Endothelial cell (in vitro differentiated cells): Measurements from ENCODE around the gene GPC2. TPM values are rescaled to one million over a fixed set of nuclear protein-coding genes. Genes with fewer than 3 reads are reported as not detected.

Experiments used
- DNase-seq: peaks from one replicate; pipeline ENCODE4 v3.0.0; 2021; ENCODE audit warnings: low spot score
- H3K27ac Mint-ChIP-seq: one replicate; pipeline ENCODE4 v1.8.0; 2021; ENCODE audit warnings: mixed read lengths, inconsistent platforms; ENCODE audit not compliant: unreplicated experiment
- H3K27me3 Mint-ChIP-seq: one replicate; pipeline ENCODE4 v1.8.0; 2021; ENCODE audit warnings: mild to moderate bottlenecking, moderate library complexity, mixed read lengths, inconsistent platforms; ENCODE audit not compliant: unreplicated experiment
- H3K36me3 Mint-ChIP-seq: one replicate; pipeline ENCODE4 v1.8.0; 2021; ENCODE audit warnings: mild to moderate bottlenecking, low read depth, mixed read lengths, inconsistent platforms; ENCODE audit not compliant: unreplicated experiment
- H3K4me1 Mint-ChIP-seq: one replicate; pipeline ENCODE4 v1.8.0; 2021; ENCODE audit warnings: mild to moderate bottlenecking, mixed read lengths, inconsistent platforms; ENCODE audit not compliant: unreplicated experiment
- H3K4me3 Mint-ChIP-seq: one replicate; pipeline ENCODE4 v1.8.0; 2021; ENCODE audit warnings: mild to moderate bottlenecking, mixed read lengths, inconsistent platforms; ENCODE audit not compliant: unreplicated experiment
- H3K9me3 Mint-ChIP-seq: one replicate; pipeline ENCODE4 v1.8.0; 2021; ENCODE audit warnings: mixed read lengths, inconsistent platforms; ENCODE audit not compliant: unreplicated experiment
- CTCF ChIP-seq: fragments of 200-600 bp; sonication (generic); IDR thresholded peaks from one replicate; pipeline ENCODE4 v1.5.0; 2021; ENCODE audit warnings: antibody characterized with exemption; ENCODE audit not compliant: unreplicated experiment
- total RNA-seq: library from RNA; stranded (reverse); fragmentation: NEBNext Ultra II Directional; extraction: Animal tissue kit (Norgen Biotek cat#: 25700); gene quantifications from one replicate; pipeline ENCODE4 v1.2.1, GENCODE V29; 2021; ENCODE audit not compliant: unreplicated experiment

GPC2 gene
- total RNA-seq, 1 donor from 2014 or later = 27.2 TPM

- DNase-seq = no peak
- TF ChIP-seq CTCF = no peak
- Mint-ChIP-seq H3K4me3 (no peak overlapping the region), H3K9me3 (no peaks in the 10 kb centered on the region), H3K4me1 (peaks cover 7% of the 10 kb centered on the region), H3K27me3 (peaks cover 9% of the 10 kb centered on the region), H3K36me3 (peaks cover 6% of the 10 kb centered on the region), H3K27ac (no peak overlapping the region)
These were observed 33.6 kb upstream of the GPC2 start for GRCh38 chr7:100210805-100211204.

- Mint-ChIP-seq H3K9me3 (no peaks in the 10 kb centered on the region), H3K27me3 (peaks cover 9% of the 10 kb centered on the region), H3K27ac (no peak overlapping the region)
These were observed 32.3 kb upstream of the GPC2 start for GRCh38 chr7:100209493-100209892.

GRCh38 chr7:100208911-100209408 is 31.8 kb upstream of the GPC2 start:
- H3K27me3 Mint-ChIP-seq = peaks cover 7% of the 10 kb centered on the region
- no peak overlapping the region for H3K27ac Mint-ChIP-seq
- H3K36me3 Mint-ChIP-seq = peaks cover 6% of the 10 kb centered on the region
- DNase-seq = no peak
- no peak for TF ChIP-seq CTCF
- peaks cover 7% of the 10 kb centered on the region for H3K4me1 Mint-ChIP-seq
- H3K9me3 Mint-ChIP-seq = no peaks in the 10 kb centered on the region
- no peak overlapping the region for H3K4me3 Mint-ChIP-seq

More at GRCh38 chr7:100209493-100209892, 32.3 kb upstream of the GPC2 start:
- no peak for DNase-seq
- peaks cover 7% of the 10 kb centered on the region for H3K4me1 Mint-ChIP-seq
- peaks cover 6% of the 10 kb centered on the region for H3K36me3 Mint-ChIP-seq
- peak overlapping the region; percentile 6 for H3K4me3 Mint-ChIP-seq
- no peak for TF ChIP-seq CTCF

GRCh38 chr7:100204454-100204853 is 27.3 kb upstream of the GPC2 start:
- no peak overlapping the region for H3K4me3 Mint-ChIP-seq
- no peak for DNase-seq
- peaks cover 2% of the 10 kb centered on the region for H3K36me3 Mint-ChIP-seq
- H3K9me3 Mint-ChIP-seq = no peaks in the 10 kb centered on the region
- H3K27me3 Mint-ChIP-seq = peaks cover 7% of the 10 kb centered on the region
- no peak for TF ChIP-seq CTCF
- H3K4me1 Mint-ChIP-seq = peaks cover 4% of the 10 kb centered on the region
- peak overlapping the region; percentile 8 for H3K27ac Mint-ChIP-seq

GRCh38 chr7:100200693-100201092 is 23.5 kb upstream of the GPC2 start:
- Mint-ChIP-seq H3K36me3 (no peaks in the 10 kb centered on the region), H3K9me3 (no peaks in the 10 kb centered on the region), H3K27ac (no peak overlapping the region), H3K4me1 (peaks cover 7% of the 10 kb centered on the region), H3K27me3 (peaks cover 5% of the 10 kb centered on the region), H3K4me3 (no peak overlapping the region)
- no peak for DNase-seq
- TF ChIP-seq CTCF = no peak
